Neutrophil (primary cell): ENCODE results near the gene PITPNB.

Experiments used
- H3K27ac ChIP-seq: fragments of 200-600 bp; sonication (generic); 2 replicates; pipeline ENCODE4 v1.5.1; 2016; ENCODE audit warnings: mild to moderate bottlenecking, moderate library complexity
- H3K27me3 ChIP-seq: fragments of 200-600 bp; sonication (generic); 2 replicates; pipeline ENCODE4 v1.6.0; 2016; ENCODE audit warnings: mild to moderate bottlenecking
- H3K36me3 ChIP-seq: fragments of 200-600 bp; sonication (generic); 2 replicates; pipeline ENCODE4 v1.5.1; 2017
- H3K4me1 ChIP-seq, 2 experiments: fragments of 200-600 bp in 1 of 2; sonication (generic) in 1 of 2; 1 replicate in 1 of 2; 2 replicates in 1 of 2; pipeline versions ENCODE4 v1.5.1 to v1.6.1; 2013 to 2016; ENCODE audit warnings: low read depth in 1 of 2, low read length in 1 of 2, mild to moderate bottlenecking in 1 of 2, moderate library complexity in 1 of 2; ENCODE audit not compliant: control insufficient read depth in 1 of 2, insufficient read depth in 1 of 2
- H3K4me3 ChIP-seq, 2 experiments: fragments of 200-600 bp in 1 of 2; sonication (generic) in 1 of 2; 1 replicate in 1 of 2; 2 replicates in 1 of 2; pipeline ENCODE4 v1.5.1; 2013 to 2016; ENCODE audit warnings: low read depth in 1 of 2, low read length in 1 of 2, mild to moderate bottlenecking in 1 of 2, moderate library complexity in 1 of 2
- H3K9me3 ChIP-seq: fragments of 200-600 bp; sonication (generic); 2 replicates; pipeline ENCODE4 v1.5.1; 2016
- TF ChIP-seq, protein P1 (sequence below): fragments of 200-600 bp; sonication (generic); IDR thresholded peaks from 2 replicates; pipeline ENCODE4 v1.5.1; 2016; ENCODE audit warnings: antibody characterized with exemption

Gene PITPNB

DNA sequence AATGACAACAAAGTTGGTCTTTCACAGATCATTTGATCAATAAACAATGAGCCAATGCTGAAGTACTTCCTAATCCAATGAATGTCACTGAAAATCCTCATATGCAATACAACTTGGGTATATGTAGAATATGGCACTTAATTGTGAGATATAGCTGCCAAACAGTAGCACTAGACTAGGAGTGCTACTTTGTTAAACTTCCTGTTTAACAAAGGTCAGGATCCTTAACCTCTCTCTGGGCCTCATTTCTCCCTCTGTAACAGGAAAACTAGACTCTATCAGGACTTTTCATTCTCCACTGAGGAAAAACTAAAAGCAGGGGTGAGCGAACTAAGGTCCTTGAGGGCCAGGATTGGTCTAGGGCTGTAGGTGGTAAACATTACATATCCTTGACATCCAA is 56.1 kb downstream of the PITPNB start:
- H3K4me1 ChIP-seq: no peaks in the 10 kb centered on the region
- H3K27me3 ChIP-seq: no peaks in the 10 kb centered on the region
- TF ChIP-seq, protein P1, sequence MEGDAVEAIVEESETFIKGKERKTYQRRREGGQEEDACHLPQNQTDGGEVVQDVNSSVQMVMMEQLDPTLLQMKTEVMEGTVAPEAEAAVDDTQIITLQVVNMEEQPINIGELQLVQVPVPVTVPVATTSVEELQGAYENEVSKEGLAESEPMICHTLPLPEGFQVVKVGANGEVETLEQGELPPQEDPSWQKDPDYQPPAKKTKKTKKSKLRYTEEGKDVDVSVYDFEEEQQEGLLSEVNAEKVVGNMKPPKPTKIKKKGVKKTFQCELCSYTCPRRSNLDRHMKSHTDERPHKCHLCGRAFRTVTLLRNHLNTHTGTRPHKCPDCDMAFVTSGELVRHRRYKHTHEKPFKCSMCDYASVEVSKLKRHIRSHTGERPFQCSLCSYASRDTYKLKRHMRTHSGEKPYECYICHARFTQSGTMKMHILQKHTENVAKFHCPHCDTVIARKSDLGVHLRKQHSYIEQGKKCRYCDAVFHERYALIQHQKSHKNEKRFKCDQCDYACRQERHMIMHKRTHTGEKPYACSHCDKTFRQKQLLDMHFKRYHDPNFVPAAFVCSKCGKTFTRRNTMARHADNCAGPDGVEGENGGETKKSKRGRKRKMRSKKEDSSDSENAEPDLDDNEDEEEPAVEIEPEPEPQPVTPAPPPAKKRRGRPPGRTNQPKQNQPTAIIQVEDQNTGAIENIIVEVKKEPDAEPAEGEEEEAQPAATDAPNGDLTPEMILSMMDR: no peak
- no peak overlapping the region for H3K4me3 ChIP-seq
- peaks cover 40% of the 10 kb centered on the region for H3K36me3 ChIP-seq
- no peak overlapping the region for H3K27ac ChIP-seq
- no peaks in the 10 kb centered on the region for H3K9me3 ChIP-seq

DNA sequence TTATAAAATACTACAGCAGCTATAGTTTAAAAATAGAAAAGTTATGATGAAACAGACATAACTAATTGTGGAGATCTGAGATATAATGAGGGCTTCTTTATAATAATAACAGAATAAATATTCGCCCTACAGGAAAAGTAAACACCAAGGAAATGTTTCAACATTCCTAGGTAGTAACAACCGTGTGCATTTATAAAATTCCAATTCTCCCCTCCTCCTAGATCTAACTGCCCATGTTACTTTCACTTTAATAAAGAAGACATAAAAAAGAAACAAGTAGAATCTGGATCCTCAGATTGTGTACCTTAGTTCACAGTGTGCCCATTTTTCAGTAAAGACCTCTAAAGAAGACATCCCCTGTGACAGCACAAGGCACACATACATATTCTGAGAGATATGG is 59.7 kb downstream of the PITPNB start:
- Histone ChIP-seq H3K27ac (no peak overlapping the region), H3K36me3 (peaks cover 71% of the 10 kb centered on the region), H3K27me3 (no peaks in the 10 kb centered on the region), H3K9me3 (no peaks in the 10 kb centered on the region), H3K4me3 (no peak overlapping the region), H3K4me1 (no peaks in the 10 kb centered on the region)
- TF ChIP-seq, protein P1: no peak

DNA sequence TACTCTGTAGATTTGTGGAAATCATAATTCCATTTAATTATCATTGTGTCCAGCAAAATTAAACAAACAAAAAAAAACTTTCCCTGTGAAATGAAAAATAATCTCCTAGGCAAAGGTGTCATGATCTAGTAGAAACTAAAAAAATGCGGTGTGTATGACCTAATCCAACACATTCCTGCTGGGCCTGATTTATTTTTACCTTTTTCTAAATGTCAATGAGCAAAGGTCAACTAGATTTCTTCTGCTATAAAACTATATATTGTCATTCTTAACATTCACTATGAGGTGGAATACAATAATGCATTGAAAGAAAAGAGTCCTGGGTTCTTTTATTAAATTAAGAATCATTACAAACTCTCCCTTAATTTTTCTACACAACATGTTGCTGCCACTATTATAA is 60.4 kb downstream of the PITPNB start:
- TF ChIP-seq, protein P1: no peak
- peaks cover 74% of the 10 kb centered on the region for H3K36me3 ChIP-seq

DNA sequence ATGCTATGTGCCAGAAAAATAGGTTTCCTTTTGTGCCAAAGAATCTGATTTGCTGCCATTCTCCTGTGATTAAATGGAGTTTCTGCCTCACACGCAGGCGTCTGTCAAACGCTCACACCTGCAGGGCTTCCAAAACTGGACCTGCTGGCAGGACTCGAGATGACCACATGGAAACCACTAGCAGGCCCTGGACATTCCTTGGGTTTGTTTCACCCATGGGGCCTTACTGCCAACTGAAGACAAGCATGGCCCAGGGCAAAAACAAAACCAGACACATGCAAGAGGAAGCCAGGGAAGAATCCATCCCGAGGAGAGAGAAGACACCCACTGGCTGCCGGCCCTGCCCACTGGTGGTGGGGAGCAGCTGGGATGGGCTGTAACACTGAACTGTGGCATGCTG is 61.6 kb downstream of the PITPNB start:
- H3K4me3 ChIP-seq: no peak overlapping the region
- no peaks in the 10 kb centered on the region for H3K9me3 ChIP-seq
- H3K27ac ChIP-seq: no peak overlapping the region
- TF ChIP-seq, protein P1: no peak
- H3K36me3 ChIP-seq: peaks cover 82% of the 10 kb centered on the region
- no peaks in the 10 kb centered on the region for H3K27me3 ChIP-seq
- no peaks in the 10 kb centered on the region for H3K4me1 ChIP-seq

More for the DNA sequence above, 60.4 kb downstream of the PITPNB start:
- Histone ChIP-seq H3K9me3 (no peaks in the 10 kb centered on the region), H3K27me3 (no peaks in the 10 kb centered on the region), H3K4me1 (no peaks in the 10 kb centered on the region), H3K4me3 (no peak overlapping the region), H3K27ac (no peak overlapping the region)

DNA sequence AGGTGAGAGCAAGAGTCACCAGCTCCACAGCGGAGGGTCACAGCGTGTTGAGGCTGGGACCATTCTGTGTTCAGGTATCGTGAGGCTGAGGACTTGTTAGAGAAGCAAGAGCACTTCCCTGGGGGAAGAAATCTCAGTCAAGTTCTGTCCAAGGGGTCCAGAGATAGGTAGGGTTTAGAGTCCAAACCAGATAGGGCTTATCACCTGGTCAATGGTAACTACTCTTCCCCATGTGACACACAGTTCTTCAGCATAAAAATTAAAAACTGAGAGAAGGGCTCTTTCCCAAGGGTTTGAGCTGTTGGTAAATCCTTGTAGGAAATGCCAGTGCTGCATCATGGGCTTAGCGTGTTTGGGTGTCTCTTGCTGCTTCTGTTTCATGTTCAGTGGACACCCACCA is 62.7 kb downstream of the PITPNB start:
- TF ChIP-seq, protein P1: no peak
- no peaks in the 10 kb centered on the region for H3K27me3 ChIP-seq
- H3K9me3 ChIP-seq: no peaks in the 10 kb centered on the region
- H3K4me1 ChIP-seq: no peaks in the 10 kb centered on the region
- H3K4me3 ChIP-seq: no peak overlapping the region
- peaks cover 82% of the 10 kb centered on the region for H3K36me3 ChIP-seq
- no peak overlapping the region for H3K27ac ChIP-seq

DNA sequence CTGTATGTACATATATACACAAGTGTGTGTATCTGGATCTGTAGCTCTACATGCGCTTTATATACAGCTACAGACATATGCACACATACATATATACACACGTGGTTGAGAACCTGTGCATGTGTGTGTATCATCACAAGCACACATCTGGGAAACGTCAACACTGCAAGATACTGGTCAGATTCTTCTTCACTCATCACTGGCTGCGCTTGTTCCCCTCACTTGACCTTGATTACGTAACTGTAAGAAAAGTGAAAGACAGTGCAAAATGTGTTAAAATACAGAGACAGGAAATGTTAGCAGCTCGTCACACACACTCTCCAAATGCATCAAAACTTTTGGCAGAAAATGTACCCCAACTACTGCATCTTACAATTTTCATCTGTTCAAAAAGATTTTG is 65.6 kb downstream of the PITPNB start:
- H3K27ac ChIP-seq: no peak overlapping the region

More for the DNA sequence above, 65.6 kb downstream of the PITPNB start:
- Histone ChIP-seq H3K4me1 (no peaks in the 10 kb centered on the region), H3K36me3 (peaks cover 82% of the 10 kb centered on the region), H3K4me3 (no peak overlapping the region), H3K27me3 (no peaks in the 10 kb centered on the region), H3K9me3 (no peaks in the 10 kb centered on the region)
- TF ChIP-seq, protein P1: no peak
